Stimulated activated CD8-positive, alpha-beta memory T cell treated with anti-CD3 and anti-CD28 coated beads, Interleukin-4, amount 100 ng/mL, for 24 hours (primary cell): Measurements from ENCODE around the gene DNAJB6.
"Not testable (repeated sequence)": the region's sequence is repeated elsewhere in the genome, so short reads cannot be mapped to it uniquely, and the experiment has no call there.

Experiments used
- DNase-seq: peaks from one replicate; pipeline ENCODE4 v3.0.0-alpha.2; 2020; ENCODE audit warnings: low read depth

The DNAJB6 gene

GRCh38 chr7:157442993-157443831 is 106.4 kb downstream of the DNAJB6 start:
- DNase-seq = no peak

GRCh38 chr7:157444011-157444842 is 107.4 kb downstream of the DNAJB6 start:
- no peak for DNase-seq

DNA sequence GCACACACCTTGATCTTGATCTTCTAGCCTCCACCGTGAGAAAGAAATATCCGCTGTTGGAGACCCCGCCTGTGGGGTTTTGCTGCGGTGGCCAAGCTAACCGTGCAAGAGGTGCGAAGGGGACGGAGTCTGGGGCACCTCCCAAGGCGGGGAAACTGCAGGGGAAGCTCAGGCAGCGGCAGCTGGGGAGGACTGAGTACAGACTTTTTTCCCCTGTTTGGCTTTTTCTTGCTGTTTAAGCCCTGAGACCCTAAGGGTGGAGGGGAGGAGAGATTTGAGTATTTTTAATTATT is 108.0 kb downstream of the DNAJB6 start:
- DNase-seq = no peak

DNA sequence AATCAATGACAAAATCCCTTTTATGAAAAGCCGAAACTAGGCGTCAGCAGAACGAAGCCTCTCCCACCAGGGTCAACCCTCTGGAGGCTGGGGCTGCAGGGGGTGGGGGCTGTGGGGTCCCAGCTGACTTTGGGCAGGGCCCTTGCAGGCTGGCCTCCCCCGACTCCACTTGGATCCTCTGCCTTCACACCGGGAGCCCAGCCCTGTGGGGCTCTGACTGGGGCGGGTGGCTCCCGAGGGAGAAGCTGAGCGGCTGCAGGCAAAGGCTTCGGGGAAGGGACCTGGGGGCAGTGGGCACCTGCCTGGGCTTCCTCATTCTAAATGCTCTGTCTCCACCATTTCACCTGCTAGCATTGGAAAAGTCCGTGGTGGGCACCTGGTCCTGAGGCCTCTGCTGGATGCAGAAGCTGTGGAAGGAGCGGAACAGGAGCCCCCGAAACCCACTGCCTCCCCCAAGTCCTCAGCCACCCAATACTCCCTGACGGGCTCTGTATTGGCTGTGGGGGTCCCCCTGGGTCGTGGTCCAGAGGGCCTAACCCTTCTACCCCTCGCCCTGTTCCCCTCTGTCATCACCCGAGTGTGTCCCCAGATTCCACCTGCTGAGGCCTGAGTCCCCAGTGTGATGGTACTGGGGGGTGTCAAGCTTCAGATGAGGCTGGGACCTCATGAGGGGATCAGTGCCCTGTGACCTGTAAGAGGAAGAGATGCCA is 108.6 kb downstream of the DNAJB6 start:
- no peak for DNase-seq

GRCh38 chr7:157445956-157446295 is 109.1 kb downstream of the DNAJB6 start:
- no peak for DNase-seq

- DNase-seq = no peak
Measured at GRCh38 chr7:157446322-157446721, 109.5 kb downstream of the DNAJB6 start.

DNA sequence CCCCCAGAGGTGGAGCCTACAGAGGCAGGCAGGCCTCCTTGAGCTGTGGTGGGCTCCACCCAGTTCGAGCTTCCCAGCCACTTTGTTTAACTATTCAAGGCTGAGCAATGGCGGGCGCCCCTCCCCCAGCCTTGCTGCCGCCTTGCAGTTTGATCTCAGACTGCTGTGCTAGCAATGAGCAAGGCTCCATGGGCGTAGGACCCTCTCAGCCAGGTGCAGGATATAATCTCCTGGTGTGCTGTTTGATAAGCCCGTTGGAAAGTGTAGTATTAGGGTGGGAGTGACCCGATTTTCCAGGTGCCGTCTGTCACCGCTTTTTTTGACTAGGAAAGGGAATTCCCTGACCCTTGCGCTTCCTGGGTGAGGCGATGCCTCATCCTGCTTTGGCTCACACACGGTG is 117.2 kb downstream of the DNAJB6 start:
- DNase-seq = not testable (repeated sequence)

GRCh38 chr7:157457355-157458253 is 120.8 kb downstream of the DNAJB6 start:
- DNase-seq = no peak

GRCh38 chr7:157458254-157458633 is 121.4 kb downstream of the DNAJB6 start:
- no peak for DNase-seq

- no peak for DNase-seq
Measured at GRCh38 chr7:157459966-157460365, 123.2 kb downstream of the DNAJB6 start.

DNA sequence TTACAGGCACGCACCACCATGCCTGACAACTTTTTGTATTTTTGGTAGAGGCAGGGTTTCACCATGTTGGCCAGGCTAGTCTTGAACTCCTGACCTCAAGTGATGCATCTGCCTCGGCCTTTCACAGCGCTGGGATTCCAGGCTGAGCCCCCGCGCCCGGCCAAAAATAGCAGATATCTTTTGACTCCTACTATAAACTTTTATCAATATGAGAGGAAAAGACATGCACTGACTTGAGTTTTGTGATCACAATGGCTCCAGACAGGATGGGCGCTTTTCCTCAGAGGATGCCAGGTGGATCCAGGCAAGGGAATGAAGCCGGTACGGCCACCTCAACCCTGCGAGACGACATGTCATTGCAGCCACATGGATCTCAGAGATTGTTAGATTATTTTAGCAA is 123.9 kb downstream of the DNAJB6 start:
- DNase-seq = no peak

- DNase-seq = no peak
Measured at GRCh38 chr7:157461573-157462418, 125.0 kb downstream of the DNAJB6 start.

GRCh38 chr7:157462419-157462771 is 125.6 kb downstream of the DNAJB6 start:
- DNase-seq = no peak

GRCh38 chr7:157462840-157463239 is 126.0 kb downstream of the DNAJB6 start:
- no peak for DNase-seq

GRCh38 chr7:157463245-157463644 is 126.4 kb downstream of the DNAJB6 start:
- no peak for DNase-seq

GRCh38 chr7:157464111-157464970 is 127.5 kb downstream of the DNAJB6 start:
- no peak for DNase-seq

DNA sequence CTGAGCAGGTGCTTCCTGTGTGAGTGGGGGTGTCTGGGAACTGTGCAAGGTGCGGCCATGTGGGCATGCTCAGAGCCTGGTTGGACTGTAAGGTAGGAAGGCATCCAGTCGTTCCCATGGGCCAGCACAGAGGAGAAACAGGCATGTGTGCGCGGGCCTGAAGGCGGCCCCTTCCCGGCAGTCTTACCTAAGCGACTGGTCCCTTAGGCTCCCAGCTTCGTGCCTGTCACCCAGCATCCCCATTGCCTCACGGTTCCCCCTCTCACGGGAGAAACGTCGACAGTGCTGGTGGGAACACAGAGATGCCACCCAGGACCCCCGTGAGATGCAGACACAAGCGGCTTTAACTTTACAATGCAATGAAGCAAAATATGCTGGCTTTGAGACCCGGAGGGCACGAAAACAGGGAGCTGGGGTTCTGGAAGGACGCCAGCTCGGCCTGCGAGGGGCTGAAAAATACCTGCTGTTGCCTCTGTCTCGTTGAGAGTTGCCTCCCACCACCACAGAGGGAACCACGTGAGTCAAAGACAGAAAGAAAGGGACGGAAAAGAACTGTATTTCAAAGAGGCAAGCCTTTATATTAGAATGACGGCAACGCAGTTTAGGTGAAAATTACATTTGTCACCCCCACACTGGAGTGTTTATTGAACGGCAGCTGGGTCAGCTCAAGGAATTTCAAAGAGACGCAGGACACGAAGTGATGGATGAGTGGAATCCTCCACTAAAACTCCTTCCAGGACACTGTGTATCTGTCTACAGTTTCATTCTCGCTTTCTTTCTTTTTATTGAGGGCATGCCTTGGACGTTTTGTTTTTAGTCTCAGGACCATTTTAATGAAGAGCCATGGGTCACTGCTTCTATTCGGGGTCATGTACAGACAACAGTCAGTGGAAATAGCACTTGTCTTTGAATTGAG is 128.4 kb downstream of the DNAJB6 start:
- no peak for DNase-seq

GRCh38 chr7:157465891-157466866 is 129.4 kb downstream of the DNAJB6 start:
- DNase-seq = no peak
